VCaP (cell line): ENCODE measurements around the gene CCDC57.

Source experiments
- H3K27ac ChIP-seq: fragments of 450-650 bp; 2 replicates; pipeline ENCODE4 v1.5.1; 2017
- TF ChIP-seq, protein P1 (sequence below): fragments of 450-650 bp; conservative IDR thresholded peaks from 2 replicates; pipeline ENCODE4 v1.5.1; 2017; ENCODE audit warnings: mild to moderate bottlenecking, moderate library complexity

Gene CCDC57

DNA sequence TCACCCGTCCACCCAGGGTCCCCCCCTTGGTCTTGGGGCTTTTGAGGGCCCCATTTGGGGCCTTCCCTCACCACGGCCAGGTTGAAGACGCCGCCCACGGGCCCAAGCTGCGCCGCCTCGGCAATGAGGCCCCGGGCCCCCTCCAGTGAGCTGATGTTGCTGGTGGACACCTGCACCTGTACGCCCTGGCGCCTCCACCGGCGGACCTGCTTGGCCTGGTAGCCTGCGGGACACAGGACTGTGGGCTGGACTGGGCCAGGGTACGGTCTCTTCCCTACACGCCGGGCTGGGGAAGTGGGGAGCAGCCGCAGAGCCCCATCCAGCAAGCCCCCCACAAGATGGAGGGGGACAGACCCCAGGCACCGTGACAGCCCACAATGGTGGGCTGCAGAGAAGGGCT, 130.2 kb downstream of the CCDC57 start:
- TF ChIP-seq, protein P1, sequence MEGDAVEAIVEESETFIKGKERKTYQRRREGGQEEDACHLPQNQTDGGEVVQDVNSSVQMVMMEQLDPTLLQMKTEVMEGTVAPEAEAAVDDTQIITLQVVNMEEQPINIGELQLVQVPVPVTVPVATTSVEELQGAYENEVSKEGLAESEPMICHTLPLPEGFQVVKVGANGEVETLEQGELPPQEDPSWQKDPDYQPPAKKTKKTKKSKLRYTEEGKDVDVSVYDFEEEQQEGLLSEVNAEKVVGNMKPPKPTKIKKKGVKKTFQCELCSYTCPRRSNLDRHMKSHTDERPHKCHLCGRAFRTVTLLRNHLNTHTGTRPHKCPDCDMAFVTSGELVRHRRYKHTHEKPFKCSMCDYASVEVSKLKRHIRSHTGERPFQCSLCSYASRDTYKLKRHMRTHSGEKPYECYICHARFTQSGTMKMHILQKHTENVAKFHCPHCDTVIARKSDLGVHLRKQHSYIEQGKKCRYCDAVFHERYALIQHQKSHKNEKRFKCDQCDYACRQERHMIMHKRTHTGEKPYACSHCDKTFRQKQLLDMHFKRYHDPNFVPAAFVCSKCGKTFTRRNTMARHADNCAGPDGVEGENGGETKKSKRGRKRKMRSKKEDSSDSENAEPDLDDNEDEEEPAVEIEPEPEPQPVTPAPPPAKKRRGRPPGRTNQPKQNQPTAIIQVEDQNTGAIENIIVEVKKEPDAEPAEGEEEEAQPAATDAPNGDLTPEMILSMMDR, result no peak
- no peak overlapping the region for H3K27ac ChIP-seq

GRCh38 chr17:82081966-82082365, 130.7 kb downstream of the CCDC57 start:
- TF ChIP-seq, protein P1, result no peak
- H3K27ac ChIP-seq, result no peak overlapping the region

GRCh38 chr17:82081546-82081945, 131.1 kb downstream of the CCDC57 start:
- no peak overlapping the region for H3K27ac ChIP-seq
- TF ChIP-seq, protein P1, result no peak

DNA sequence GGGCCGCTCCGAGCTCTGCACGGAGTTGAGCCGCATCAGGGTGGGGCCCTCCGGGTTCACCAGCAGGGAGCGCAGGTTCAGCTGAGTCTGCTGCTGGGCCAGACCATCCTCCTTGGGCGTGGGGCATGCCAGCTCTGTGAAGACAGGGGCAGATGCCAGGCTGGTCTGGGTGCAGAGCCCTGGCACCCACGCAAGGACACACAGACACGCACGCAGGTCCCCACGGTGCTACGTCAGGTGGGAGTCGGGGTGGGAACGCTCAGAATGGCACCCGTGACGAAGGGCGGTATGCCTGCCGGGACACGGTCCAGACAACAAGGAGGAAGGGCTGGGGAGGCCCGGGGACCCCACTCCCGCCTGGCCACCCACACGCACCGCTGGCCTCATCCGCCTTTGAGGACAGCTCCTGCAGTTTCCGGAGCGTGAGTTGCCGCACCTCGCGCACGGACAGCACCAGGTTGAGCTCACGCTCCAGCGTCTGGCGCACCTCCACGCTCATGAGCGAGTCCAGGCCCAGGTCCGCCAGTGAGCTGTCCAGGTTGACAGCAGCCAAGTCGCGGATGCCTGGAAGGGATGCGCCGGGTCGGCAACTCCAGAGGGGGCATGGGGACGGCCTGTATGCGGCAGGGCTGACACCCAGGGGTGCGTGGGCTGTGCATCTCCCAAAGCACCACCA, 131.7 kb downstream of the CCDC57 start:
- TF ChIP-seq, protein P1, result no peak
- no peak overlapping the region for H3K27ac ChIP-seq

DNA sequence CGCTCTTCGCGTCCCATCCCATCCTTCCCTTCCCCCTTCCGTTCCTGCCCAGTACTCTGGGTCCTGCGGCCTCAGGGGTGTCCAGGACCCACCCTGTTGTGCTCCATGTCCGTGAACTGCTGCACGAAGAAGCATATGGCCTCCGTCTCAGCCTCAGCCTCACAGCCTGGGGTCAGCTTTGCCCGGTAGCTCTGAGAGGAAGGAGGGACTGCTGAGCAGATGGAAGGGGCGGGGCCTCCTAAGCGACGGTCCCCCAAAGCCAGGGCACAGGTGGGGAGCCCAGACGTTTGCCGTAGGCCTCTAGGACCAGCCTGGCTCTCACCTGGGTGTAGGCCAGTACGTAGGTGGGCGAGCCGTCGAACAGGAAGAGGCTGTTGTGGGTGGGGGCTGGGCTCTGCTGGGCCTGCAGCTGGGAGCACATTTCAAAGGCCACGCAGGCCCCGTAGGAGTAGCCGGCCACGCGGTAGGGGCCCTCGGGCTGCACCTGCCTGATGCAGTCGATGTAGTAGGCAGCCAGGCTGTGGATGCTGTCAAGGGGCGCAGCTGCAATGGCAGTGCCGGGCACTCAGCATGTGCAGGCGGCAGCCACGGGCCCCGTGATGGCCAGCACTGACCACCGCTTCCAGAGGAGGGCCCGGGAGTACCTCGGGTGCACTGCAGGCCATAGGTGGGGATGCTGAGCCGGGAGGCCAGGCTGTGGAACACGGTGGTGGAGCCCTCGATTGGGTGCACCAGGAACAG, 132.4 kb downstream of the CCDC57 start:
- no peak overlapping the region for H3K27ac ChIP-seq
- TF ChIP-seq, protein P1, result no peak

DNA sequence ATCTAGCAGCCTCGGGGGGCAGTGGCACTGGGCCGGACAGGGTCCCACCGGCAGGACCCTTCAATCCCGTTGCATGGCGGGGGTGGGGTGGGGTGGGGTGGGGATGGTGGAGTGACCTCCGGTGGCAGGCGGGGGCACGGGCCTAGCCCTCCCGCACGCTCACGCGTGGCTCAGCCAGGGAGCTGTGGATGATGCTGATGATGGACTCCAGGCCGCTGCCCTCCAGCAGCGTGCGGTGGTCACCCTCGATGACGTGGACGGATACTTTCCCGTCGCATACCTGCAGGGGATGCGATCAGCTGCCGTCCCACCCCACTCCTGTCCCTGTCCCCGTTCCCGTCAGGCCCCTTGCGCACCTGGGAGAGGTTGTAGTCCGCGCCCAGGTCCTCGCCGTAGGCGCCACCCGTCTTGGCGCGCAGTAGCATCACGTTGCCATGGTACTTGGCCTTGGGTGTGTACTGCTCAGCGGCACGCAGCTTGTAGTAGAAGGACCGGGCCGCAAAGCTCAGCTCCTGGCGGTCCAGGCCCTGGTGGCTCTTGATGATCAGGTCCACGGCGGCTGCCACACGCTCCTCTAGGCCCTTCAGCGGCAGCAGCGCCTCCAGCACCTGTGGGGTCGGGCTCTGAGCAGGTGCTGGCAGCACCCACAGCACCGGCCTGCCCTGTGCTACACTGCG, 133.5 kb downstream of the CCDC57 start:
- TF ChIP-seq, protein P1, result no peak
- H3K27ac ChIP-seq, result no peak overlapping the region

- no peak overlapping the region for H3K27ac ChIP-seq
- TF ChIP-seq, protein P1, result no peak
Measured at GRCh38 chr17:82078433-82078832, 134.2 kb downstream of the CCDC57 start.
